SK-N-SH (cell line): ENCODE results near the gene CPNE2.
"Not testable (repeated sequence)": the region's sequence is repeated elsewhere in the genome, so short reads cannot be mapped to it uniquely, and the experiment has no call there.

Experiments
- CTCF ChIP-seq: fragments of 200-600 bp; sonication (generic); IDR thresholded peaks from 2 replicates; pipeline ENCODE4 v1.6.1; 2017; ENCODE audit warnings: antibody characterized with exemption, mild to moderate bottlenecking, moderate library complexity
- EP300 ChIP-seq, 2 experiments: IDR thresholded peaks; 2 replicates each; pipeline versions ENCODE4 v1.4.0 to v1.6.1; 2012; ENCODE audit warnings: borderline replicate concordance in 1 of 2, low read depth in 1 of 2, low read length in 1 of 2
- FOXM1 ChIP-seq: IDR thresholded peaks from 2 replicates; pipeline ENCODE4 v1.4.0; 2012; ENCODE audit warnings: low read depth, mild to moderate bottlenecking
- TAF1 ChIP-seq: IDR thresholded peaks from 2 replicates; pipeline ENCODE4 v1.6.1; 2012; ENCODE audit warnings: low read depth, mild to moderate bottlenecking, low read length, moderate library complexity, borderline replicate concordance

GRCh38 chr16:57187902-57188710 lies 95.7 kb downstream of the CPNE2 start:
- not testable (repeated sequence) for TF ChIP-seq FOXM1; EP300 (IDR thresholded peaks at IDR 0.05; ENCODE audit: borderline replicate concordance in 1 of 2, low read depth in 1 of 2, low read length in 1 of 2); TAF1; CTCF
